T-helper 1 cell treated with Interleukin-12 subunit alpha and Interleukin-12 subunit beta and Interleukin-4 antibody, amounts not matched to agents 30 ng/mL and 1 ng/mL, for 36 hours (primary cell): ENCODE data around the gene KNSTRN. TPM values are rescaled to one million over a fixed set of nuclear protein-coding genes. Genes with fewer than 3 reads are reported as not detected.

Experiments used
- intact Hi-C: fragments of 100-400 bp; cut with micrococcal nuclease; formaldehyde crosslinking; loops from one replicate; pipeline ENCODE4 v1.15.1; 2024
- total RNA-seq: library from RNA; stranded (reverse); gene quantifications from 2 replicates; pipeline ENCODE4 v1.2.3, GENCODE V29; 2022

Gene KNSTRN
- total RNA-seq, 1 donor from 2014 or later: 38.0 TPM

GRCh38 chr15:40424483-40425115 lies 42.1 kb downstream of the KNSTRN start:
- intact Hi-C loops: loop anchor here (10.0 kb wide), 1 partner anchor 380 kb away; no protein-coding TSS in a partner anchor

- intact Hi-C loops: loop anchor here (10.0 kb wide), 1 partner anchor 381 kb away; no protein-coding TSS in a partner anchor
Observed at GRCh38 chr15:40425681-40426080, 43.2 kb downstream of the KNSTRN start.

GRCh38 chr15:40427188-40427587 lies 44.7 kb downstream of the KNSTRN start:
- intact Hi-C loops: loop anchor here (10.0 kb wide), 1 partner anchor 382 kb away; no protein-coding TSS in a partner anchor

GRCh38 chr15:40428185-40428584 lies 45.7 kb downstream of the KNSTRN start:
- intact Hi-C loops: loop anchor here (10.0 kb wide), 1 partner anchor 383 kb away; no protein-coding TSS in a partner anchor

GRCh38 chr15:40429068-40429710 lies 46.7 kb downstream of the KNSTRN start:
- intact Hi-C loops: loop anchor here (10.0 kb wide), 1 partner anchor 384 kb away; no protein-coding TSS in a partner anchor

GRCh38 chr15:40430271-40430805 lies 47.8 kb downstream of the KNSTRN start:
- intact Hi-C loops: loop anchor here (10.0 kb wide), 1 partner anchor 646 kb away; the partner anchor contains the start of gene FSIP1

- intact Hi-C loops: loop anchor here (10.0 kb wide), 1 partner anchor 650 kb away; the partner anchor contains the start of gene FSIP1
Observed at GRCh38 chr15:40435023-40435709, 52.6 kb downstream of the KNSTRN start.

- intact Hi-C loops: loop anchor here (10.0 kb wide), 1 partner anchor 651 kb away; the partner anchor contains the start of gene FSIP1
Observed at GRCh38 chr15:40435710-40436089, 53.2 kb downstream of the KNSTRN start.

GRCh38 chr15:40436116-40436891 lies 53.8 kb downstream of the KNSTRN start:
- intact Hi-C loops: loop anchor here (10.0 kb wide), 1 partner anchor 652 kb away; the partner anchor contains the start of gene FSIP1

- intact Hi-C loops: loop anchor here (10.0 kb wide), 1 partner anchor 652 kb away; the partner anchor contains the start of gene FSIP1
Observed at GRCh38 chr15:40436892-40437751, 54.6 kb downstream of the KNSTRN start.

GRCh38 chr15:40437752-40438687 lies 55.5 kb downstream of the KNSTRN start:
- intact Hi-C loops: loop anchor here (10.0 kb wide), 1 partner anchor 653 kb away; the partner anchor contains the start of gene FSIP1

GRCh38 chr15:40438712-40439111 lies 56.2 kb downstream of the KNSTRN start:
- intact Hi-C loops: loop anchor here (10.0 kb wide), 1 partner anchor 654 kb away; the partner anchor contains the start of gene FSIP1

- intact Hi-C loops: loop anchor here (10.0 kb wide), 1 partner anchor 655 kb away; the partner anchor contains the start of gene FSIP1
Observed at GRCh38 chr15:40439461-40439959, 57.0 kb downstream of the KNSTRN start.

- intact Hi-C loops: loop anchor here (1.0 to 10.0 kb wide), 7 partner anchors 14 to 655 kb away; partner anchors contain the start of genes BUB1B, FSIP1, INAFM2 and RPUSD2
Observed at GRCh38 chr15:40439960-40440742, 57.6 kb downstream of the KNSTRN start.

- intact Hi-C loops: loop anchor here (1.0 to 5.0 kb wide), 6 partner anchors 13 to 279 kb away; partner anchors contain the start of genes BUB1B, INAFM2 and RPUSD2
Observed at GRCh38 chr15:40440743-40441564, 58.4 kb downstream of the KNSTRN start, which contains the start of gene BAHD1. TSS of gene BAHD1 (plus strand) at chr15:40440953. CDS start at chr15:40458465, 17,512 bp downstream.
